Activated gamma-delta T cell (primary cell): Measurements from ENCODE around the gene CHST11.
"Not testable (repeated sequence)": the region's sequence is repeated elsewhere in the genome, so short reads cannot be mapped to it uniquely, and the experiment has no call there.

ENCODE experiments used
- DNase-seq: peaks from one replicate; lab custom pipeline; 2025; lab: John Stamatoyannopoulos, UW

The CHST11 gene

DNA sequence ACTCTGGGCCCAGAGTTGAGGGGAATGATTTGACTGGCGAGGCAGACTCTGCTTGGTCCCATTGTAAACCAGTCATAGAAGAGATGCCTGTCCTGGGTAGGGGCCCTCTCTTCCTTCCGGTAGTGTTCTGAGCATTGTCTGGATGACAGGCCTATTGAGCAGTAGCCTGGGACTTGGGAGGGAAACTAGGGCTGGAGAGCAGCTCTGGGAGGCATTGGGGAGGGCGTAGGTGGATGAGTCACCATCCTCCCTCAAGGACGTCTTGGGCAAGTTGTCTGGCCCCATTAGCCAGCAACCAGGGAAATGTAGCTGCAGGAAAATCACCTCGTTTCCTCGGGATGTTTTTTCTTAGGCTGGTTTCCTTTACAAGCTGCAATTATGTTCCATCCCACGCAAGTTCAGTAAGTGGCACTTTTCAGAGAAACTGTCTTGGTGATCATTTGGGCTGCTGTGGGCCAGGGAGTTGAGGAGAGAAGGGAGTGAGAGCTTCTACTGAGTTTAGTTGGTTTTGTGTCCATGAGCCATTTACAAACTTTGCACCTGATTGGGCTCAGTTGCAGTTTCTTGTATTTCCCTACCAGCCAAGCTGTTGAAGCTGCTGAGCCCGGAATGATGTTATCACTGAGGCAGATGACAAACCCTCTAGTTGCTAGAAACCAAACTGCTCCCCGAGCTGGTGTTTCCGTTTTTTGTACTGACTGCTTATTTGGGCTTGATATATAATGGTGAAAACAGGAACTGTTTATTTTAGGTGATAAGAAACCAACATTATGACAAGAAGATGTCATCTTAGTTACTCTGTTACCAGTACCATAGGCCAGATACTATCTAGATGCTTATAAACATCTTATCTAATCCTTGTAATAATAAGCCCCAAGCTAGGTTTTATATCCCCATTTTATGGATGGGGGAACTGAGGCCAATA, 147.6 kb downstream of the CHST11 start:
- no peak for DNase-seq

DNA sequence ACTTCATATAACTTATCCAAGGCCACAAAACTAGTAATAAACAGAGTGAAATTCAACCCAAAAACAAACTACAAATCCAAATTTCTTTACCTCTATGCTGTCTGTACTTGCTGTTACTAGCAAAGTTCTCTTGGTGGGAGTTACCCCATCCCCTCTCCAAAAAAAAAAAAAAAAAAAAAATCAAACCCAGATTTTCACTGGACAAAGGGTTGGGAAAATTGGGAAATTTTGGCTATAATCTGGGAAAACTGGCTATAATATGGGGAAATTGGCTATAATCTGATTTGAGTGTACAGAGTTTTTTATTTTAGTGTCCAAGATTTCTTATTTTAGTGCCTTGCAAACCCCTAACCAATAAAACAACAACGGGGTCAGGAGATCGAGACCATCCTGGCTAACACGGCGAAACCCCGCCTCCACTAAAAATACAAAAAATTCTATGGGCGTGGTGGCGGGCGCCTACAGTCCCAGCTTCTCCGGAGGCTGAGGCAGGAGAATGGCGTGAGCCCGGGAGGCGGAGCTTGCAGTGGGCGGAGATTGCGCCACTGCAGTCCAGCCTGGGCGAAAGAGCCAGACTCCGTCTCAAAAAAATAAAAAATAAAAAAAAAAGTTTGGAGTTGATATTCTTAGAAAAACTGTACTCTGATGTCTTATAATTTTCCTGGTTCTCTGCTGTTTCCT, 148.4 kb downstream of the CHST11 start:
- DNase-seq = no peak

DNA sequence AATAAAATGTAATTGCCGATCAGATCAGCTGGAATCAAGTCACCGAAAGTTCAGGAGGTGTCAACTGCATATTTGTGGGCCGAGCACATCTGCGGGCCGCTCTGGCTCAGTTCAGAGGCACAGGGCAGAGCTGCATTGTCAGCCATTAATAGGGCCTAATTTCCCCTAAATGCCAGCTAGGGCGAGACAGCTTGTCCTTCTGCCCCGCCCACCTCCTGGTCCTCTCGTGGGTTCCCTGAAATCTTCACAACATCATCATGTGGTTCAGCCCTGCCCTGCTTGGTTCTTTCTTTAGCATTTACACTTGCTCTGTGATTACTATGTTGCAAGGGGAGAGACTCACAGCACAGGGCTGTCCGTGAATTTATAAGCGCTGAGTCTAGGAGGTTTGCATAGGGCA, 148.9 kb downstream of the CHST11 start:
- no peak for DNase-seq

DNA sequence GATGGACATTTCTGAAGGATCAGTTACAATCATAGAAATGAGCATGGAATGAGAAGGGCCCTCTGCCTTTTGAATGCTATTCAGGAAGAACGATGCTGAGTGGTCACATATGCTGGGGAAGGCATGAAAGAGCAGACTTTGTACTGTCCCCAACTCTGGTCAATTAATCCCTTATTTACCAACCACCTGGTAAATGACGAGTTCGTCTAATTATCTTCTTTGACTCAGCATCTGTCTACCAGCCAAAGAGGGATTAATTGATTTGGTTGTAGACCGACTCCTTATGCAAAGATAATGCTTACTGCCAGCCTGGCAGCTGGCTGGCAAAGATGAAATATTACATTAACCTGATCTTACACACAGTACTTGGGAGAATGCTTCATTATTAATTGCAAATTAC, 152.2 kb downstream of the CHST11 start:
- DNase-seq = no peak

DNA sequence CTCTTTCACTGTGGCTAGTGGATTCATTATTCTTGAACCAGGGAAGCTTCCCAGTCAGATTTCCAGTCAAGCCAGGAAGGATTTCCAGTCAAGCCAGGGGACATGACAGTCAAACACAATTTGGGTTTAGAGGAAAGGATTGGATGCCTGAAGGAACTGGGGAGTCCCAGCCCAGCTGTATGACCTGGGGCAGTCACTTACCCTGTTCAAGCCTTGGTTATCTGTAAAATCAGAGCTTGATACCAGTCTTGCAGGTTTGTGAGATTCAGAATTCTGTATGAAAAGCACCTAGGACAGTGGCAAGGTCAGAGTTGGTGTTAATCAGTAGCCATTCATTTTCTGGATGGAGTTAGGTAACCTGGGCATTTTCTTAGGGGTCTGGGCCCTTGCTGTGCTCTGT, 152.7 kb downstream of the CHST11 start:
- no peak for DNase-seq

DNA sequence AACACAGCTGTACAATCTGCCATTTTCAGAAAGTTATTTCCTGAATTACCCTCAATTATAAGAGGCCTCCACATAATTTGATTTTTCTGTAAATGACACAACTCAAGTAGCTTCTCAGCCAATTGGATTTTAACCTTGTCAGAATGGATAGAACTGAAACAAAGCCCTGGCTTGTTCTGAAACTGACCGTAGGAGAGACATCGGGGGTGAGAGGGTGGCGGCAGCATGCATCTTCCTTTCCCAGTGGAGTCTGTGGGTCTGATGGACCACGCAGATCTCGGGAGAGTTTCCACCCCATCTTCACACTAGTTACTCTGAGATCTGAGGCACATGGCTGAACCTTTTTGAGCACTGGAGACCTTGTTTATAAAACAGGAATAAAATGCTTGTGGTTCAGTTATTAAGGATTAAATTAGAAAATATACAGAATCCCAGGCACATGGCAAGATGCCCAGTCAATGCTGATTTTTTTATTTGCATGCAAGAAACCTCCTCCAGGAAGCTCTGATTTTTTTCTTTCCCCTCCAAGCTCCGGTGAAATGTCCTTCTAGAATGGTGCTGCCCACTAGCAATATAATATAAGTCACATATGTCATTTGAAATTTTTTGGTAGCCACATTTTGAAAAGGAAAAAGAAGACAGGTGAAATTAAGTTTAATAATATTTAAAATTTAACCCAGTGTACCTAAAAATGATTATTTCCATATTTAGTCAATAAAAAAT, 153.9 kb downstream of the CHST11 start:
- no peak for DNase-seq

DNA sequence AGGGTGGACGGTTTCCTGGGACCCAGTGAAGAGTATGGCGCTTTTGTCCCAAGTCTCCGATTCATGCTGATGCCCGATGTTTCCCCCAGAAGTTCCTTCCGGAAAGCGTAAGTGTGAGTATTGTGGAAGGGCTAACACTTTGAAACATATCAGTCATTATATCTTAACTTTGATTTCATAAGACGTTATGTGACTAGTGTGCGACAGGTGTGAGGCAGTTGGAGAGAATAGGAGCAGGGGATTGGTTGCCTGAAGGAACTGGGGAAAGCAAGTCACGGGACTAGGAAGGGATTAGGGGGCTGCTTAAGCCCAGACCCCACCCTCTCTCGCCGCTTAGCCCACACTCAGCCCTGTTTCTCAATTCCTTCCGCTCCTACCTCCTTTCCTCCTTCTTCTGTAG, 154.9 kb downstream of the CHST11 start:
- DNase-seq = no peak

DNA sequence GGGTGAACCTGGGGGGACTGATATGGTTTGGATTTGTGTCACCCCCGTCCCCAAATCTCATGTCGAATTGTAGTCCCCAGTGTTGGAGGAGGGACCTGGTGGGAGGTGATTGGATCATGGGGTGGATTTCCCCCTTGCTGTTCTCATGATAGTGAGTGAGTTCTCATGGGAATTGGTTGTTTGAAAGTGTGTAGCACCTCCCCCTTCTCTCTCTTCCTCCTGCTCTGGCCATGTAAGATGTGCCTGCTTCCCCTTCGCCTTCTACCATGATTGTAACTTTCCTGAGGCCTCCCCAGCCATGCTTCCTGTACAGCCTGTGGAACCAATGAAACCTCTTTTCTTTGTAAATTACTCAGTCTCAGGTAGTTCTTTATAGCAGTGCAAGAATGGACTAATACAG, 156.6 kb downstream of the CHST11 start:
- not testable (repeated sequence) for DNase-seq

DNA sequence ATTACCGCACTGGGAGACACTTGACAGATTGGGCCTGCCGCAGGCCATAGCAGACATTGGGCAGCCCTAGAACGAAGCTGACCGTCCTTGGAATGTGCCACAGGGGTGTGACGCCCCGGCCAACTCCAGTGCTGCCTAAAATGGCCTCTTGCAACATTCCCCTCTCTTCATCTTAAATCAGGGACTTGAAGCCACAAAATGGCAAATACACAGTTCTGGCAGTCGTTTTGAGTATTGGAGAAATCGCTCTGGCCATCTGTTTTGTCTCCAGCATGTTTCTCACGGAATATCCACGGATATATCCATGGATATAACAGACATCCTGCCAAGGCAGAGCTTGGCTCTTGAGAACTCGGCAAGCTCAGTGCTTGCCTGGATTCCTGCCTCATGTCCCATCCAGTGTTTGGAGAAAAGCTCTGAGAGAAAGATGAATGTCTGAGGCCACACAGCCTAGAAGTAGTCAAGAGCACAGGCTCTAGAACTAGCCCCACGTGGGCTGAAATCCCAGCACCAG, 158.4 kb downstream of the CHST11 start:
- DNase-seq = no peak

DNA sequence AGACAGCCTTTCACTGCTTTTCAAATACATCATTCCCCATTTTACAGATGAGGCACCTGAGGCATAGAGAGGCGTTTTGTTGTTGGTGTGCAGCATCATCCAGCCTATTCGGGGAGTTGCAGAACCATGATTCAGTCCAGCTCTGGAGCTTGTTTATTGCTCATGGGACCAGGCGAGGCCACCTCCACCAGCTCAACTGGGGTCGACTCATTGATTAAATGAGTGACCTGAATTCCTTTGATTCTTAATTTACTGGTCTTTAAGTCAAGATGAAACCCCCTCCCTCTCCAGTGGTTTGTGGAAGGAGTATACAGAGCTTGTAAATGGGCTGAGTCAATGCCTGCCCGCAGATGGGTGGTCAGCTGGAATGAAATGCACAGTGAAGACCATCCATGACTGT, 161.9 kb downstream of the CHST11 start:
- DNase-seq = no peak

DNA sequence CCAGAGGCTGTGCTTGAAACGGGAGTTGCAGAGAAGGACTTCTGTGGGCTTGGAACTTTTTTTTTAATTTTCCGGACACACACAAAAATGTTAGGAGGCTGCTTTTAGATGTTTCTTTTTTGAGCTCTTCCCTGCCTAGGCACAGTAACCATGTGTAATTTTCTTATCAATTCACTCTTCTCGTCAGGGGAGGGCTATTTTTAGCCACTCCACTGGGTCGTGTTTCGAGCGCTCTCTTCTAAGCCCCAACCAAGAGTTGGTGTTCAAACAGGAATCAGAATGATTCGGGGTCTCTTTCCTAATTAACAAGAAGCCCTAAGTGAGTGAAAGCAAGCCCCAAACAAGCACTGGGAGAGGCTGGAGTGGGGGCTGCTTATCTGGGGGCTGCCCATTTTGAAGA, 162.6 kb downstream of the CHST11 start:
- no peak for DNase-seq

DNA sequence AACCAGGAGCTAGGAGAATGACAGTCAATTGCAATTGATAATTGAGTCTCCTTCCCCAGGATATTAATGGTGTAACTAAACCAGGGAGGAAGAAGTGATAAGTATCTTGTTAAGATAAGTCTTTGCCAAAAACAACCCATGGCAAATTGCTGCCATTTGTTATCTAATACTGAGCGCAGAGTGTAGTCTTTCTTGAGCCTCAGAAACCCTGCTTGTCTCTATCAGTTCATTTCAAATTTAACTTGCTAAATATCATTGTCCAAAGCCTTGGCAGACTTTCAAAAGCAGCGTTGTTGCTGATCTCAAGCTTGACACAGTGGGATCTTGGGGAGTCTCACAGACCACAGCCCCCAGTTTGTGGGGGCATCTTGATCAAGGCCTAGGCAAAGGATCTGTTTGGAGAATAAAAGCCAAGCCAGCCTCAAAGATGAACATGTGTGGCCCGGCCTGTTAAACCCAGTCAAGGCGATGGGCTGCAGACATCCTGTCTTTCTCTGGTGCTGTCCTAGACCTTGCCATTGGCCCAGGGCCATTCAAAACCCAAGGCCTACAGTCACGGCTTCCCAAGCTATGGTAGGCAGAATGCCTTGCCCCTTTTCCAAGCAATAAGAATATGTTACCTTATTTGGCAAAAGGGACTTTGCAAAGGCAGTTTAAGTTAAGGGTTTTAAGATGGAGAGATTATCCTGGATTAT, 164.2 kb downstream of the CHST11 start:
- no peak for DNase-seq

DNA sequence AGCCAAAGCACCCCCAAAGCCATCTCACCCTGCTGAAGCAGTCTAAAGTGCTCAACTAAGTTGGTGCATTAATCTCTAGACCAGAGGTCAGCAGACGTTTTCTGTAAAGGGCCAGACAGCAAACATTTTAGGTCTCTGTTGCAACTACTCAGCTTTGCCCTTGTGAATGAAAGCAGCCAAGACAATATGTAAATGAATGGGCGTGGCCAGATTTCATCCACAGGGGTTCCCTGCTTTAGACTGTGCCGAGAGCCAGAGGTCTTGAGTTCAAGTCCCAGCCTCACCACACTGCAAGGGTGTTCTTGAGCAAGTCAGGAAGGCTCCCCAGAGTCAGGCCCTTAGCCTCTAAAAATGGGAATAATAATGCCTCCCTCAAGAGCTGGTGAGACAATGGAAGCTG, 166.2 kb downstream of the CHST11 start:
- DNase-seq = no peak

DNA sequence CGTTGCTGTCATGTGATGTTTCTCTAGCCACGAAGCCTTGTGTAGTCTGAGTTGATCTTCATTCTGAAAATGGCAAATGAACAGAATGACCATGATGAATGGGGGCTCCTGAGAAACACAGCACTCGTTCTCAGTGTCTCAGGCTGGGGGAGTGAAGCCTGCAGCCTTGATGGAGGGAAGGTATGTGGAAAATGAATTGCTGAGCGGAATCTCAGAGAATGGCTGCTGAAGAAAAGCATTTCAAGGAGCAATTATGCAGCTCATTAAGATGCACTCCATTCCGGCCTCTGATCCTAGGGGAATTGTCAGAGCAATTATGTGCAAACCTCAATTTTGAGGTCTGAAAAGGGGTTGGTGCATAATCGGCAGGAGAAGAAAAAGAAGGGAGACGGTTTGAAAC, 167.1 kb downstream of the CHST11 start:
- DNase-seq = no peak

DNA sequence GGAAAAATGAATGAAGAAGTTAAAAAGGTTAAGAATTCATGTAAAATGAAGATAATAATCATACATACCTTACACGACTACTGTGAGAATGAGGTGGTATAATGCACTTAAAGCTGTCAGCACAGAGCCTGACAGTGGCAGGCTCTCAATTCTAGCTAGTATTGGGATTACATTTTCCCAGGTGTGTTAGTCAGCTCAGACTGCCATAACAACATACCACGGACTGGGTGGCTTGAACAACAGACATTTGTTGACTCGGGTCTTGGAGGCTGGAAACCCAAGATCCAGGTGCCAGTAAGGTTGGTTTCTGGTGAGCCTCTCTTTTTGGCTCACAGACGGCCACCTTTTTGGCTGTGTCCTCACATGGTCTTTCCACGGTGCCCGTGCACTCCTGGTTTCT, 167.8 kb downstream of the CHST11 start:
- DNase-seq = no peak

DNA sequence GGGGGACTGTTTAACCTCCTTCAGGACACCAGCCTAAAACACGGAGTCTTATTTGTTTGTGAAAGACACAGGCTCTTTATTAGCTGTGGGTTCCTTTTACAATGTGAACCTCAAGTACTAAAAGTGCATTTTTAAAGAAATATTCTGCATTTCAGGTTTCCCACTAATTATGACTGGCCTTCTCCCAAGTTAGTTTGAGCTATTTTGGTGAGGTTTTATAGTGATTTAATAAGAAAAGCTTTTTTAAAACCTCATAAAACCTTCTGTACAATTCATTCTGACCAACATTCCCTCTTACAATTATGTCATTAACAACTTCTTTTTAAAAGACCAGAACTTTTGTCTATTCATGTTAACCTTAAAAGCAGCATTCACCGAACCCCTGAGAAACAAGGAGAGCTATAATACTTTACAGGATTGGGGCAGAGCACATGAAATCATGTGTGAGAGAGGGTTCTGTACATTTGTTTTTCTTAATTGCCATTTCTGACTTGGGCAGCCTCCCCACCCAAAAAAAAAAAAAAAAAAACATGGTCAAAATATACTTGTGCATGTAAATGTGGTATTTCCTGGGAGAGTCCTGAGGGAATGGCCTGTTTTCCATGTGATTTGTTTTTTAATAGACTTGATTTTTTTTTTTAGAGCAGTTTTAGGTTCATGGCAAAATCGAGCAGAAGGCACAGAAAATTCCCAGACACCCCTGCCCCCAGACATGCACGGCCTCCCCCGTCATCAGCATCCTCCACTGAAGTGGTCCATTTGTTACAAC, 169.5 kb downstream of the CHST11 start:
- no peak for DNase-seq

DNA sequence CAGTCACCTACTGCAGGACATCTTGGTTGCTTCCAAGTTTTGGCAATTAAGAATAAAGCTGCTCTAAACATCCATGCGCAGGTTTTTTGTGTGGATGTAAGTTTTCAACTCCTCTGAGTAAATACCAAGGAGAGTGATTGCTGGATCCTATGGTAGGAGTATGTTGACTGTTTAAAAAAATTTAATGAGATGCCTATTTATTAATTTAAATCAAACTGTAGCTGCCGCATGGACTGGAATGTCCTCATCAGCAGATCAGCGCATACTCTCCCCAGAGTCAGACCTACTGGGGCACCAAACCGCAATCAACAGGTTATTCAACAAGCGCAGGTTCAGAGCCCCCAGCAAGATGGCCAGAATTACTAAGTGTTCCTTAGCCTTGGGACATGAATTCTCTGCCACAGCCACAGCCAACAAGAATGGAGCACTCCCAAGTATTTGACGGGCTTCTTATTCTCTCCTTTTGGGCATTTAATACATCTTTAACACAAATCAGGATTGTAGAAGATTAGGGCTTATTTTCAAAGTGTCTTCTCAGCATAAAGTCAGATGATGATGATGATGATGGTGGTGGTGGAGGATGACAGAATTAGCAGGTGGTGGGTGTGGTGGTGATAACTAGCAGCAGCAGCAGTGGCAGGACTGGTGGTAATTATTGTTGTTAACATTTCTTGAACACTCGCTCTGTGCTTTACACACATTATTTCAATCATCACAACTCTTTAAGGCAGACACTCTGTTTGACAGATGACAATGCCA, 170.7 kb downstream of the CHST11 start:
- DNase-seq = no peak

DNA sequence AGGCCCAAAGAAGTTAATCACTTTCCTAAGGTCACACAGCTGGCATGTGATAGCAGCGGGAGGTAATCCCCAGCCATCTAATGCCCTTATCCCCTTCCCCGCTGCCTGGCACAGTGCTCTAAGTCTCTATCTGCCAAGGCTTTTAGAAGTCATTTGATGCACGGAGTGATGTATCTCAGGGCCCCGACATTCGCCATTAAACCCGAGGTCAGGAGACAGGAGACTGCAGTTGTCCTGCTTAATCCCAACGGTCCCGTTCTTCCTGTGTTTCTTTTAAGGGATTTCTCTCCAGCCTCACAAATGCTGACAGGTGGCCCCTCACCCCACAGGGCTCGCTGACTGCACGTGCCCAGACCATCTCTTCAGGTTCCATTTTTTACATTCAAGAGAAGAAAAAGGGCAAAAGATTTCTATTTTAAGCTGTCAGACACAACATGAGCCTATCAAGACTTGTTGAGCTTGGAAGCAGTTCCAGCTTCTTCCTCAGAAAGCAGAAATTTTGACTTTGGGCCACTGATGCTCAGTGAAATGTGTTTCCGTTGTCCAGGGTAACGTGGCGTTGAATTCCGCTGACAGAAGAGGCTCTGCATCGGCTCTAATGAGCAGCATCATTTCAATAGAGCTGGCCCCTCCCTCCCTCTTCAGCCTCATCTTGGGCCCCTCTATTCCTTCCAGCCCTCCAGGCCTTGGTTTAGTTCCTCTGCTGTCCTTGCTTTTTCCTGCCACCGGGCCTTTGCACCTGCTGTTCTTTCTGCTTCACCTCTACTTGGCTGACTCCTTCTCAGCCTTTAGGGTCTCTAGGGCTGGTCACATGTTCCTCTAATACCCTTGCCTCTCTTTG, 171.5 kb downstream of the CHST11 start:
- no peak for DNase-seq

DNA sequence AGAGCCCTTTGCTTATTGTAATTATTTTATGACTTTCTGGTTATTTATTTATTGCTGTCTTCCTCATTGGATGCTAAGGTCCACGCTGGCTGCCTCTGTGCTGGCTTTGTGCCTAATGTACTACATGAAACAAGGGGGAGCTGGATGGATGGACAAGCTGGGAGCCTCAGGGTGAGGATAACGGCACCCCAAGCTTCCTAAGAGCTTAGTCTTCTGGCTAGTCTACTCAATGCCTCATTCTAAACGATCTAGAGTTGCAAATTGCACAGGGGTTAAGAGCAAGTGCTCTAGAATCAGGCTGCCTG, 172.0 kb downstream of the CHST11 start:
- DNase-seq = no peak

DNA sequence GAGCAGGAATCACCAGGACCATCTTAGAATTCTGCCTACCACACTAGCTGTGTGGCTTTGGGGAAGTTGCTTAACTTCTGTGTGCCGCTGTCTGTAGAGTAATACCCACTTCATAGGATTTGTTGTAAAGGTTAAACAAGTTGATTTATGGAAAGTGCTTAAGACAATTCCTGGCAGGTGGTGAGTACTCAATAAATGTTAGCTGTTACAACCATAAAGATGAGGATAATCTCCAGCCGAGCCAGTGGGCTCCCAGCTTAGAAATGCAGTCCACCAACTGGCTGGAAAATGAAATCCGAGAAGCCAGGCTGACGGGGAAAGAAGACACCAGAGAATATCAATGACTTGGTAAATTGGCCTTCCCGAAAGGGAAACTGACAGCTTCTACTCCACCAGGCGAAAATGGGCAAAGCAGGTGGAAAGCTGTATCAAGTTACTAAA, 173.5 kb downstream of the CHST11 start:
- DNase-seq = no peak
